Femur (tissue), 1 donor: ENCODE results near the gene HSPA1A.
A peak's percentile ranks its signal among the peaks of the same experiment; 100 is the strongest.
"Not testable (repeated sequence)": the region's sequence is repeated elsewhere in the genome, so short reads cannot be mapped to it uniquely, and the experiment has no call there.

ENCODE experiments used
- DNase-seq: peaks from one replicate; pipeline ENCODE4 v3.0.0-alpha.2; 2017

The HSPA1A gene

DNA sequence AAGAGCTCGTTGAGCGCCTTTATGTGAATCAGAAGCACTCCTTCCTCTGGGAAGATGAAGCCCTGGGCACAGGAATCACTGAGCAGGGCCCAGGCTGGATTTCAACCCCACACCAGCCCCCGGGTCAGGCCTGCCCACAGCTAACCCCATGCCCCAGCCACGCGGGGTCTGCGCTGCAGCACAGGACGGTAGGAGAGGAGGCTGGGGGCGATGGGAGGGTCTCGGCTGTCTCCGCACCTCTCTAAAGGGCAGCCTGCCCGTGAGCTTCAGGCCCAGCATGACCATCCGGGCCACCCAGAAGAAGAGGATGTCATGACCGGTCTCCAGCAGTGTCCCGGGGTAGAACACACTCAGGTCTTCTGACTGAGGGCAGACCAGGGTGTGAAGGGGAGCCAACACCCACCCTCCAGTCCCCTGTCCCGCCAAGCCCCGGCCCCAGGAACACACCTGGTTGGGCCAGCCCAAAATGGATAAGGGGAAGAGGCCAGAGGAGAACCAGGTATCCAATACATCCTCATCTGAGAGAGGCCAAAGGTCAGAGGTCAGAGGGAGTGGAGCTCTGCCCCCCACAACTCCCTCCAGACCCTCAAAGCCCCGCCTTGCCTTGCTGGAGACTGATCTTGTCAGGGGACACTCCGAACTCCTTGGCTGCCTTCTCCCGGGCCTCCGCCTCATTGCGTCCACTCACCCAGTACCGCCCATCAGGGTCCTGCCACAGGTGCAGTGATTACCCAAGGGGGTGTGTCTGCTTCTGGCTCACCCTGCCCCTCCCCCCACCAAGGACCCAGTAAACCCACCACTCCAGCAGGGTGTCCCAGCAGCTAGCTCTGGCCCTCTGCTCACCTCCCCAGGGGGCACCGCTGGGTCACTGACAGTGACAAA is 33.9 kb upstream of the HSPA1A start:
- DNase-seq = no peak

DNA sequence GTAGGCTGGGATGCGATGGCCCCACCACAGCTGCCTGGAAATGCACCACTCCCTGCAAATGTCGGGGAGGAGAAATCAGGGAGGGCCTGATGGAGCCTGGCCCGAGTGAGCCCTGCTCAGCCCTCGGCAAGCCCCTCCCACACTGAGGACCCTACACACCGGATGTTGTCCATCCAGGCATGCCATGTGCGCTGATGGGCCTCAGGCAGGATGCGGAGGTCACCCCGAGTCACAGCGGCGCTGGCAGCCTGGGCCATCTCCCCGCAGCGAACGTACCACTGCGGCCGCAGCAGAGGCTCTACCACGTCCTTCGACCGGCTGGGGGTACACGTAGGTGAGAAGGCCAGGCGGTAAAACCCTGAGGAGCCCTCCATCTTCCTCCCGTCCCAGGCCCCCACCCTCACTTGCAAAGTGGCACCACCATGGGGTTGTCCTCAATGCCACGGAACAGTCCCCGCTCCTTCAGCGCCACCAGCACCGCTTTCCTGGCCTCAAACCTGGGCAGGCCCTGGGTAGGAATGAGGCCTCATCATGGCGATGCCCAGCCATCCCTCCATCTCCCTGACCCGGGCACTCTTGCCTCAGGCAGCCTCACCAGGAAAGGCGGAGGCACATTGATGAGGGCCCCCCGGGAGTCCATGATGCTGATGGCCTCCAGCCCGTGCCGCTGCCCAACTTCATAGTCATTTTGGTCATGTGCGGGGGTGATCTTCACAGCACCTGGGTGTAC is 33.1 kb upstream of the HSPA1A start:
- DNase-seq = no peak

DNA sequence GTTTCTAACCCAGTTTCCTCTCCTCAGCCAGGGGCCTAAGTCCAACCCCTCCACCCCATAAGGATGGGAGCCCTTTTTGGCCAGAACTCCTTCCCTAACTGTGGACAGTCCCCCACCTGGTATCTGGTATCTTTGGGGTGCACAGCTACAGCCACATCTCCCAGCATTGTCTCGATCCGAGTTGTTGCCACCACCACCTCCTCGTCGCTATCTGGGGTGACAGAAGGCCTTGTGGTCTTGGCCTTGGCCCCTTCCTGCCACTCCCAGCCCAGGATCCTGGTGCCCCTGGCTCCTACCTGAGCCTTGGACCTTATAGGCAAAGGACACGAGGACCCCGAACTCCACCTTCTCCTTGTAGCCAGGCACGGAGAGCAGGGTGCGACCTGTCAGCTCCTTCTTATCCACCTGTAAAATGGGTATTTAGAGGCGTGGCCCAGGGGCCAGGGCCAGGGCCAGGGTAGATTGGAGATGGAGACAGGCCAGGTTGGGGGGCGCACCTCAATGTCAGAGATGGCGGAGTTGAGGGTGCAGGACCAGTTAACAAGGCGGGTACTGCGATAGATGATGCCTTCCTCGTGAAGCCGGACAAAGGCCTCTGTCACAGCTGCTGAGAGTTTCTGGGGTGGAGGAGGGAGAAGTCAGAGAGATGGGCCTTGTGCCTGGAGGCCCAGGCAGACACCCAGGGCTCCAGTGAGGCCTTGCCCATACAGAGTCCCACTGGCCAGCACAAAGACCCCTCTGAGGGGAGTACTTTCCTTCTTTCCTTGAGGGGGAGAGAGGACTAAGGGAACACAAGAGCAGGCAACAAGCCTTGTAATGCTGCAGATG is 31.0 kb upstream of the HSPA1A start:
- DNase-seq = no peak

DNA sequence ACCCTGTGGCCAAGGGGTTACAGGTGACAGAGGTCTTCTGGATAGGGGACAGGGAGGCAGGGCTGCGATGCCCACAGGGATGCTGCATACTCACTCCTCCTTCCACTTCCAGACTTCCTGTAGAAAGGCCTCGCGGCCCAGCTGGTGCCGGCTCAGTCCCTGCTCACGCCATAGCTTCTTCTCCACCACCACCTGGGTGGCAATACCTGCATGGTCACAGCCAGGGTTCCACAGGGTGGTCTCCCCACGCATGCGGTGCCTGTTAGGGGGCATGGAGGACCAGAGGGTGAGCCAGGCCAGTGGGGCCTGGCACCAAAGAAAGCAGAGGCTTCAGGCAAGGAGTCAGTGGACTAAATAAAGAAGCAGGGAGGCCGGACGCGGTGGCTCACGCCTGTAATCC is 29.9 kb upstream of the HSPA1A start:
- no peak for DNase-seq

DNA sequence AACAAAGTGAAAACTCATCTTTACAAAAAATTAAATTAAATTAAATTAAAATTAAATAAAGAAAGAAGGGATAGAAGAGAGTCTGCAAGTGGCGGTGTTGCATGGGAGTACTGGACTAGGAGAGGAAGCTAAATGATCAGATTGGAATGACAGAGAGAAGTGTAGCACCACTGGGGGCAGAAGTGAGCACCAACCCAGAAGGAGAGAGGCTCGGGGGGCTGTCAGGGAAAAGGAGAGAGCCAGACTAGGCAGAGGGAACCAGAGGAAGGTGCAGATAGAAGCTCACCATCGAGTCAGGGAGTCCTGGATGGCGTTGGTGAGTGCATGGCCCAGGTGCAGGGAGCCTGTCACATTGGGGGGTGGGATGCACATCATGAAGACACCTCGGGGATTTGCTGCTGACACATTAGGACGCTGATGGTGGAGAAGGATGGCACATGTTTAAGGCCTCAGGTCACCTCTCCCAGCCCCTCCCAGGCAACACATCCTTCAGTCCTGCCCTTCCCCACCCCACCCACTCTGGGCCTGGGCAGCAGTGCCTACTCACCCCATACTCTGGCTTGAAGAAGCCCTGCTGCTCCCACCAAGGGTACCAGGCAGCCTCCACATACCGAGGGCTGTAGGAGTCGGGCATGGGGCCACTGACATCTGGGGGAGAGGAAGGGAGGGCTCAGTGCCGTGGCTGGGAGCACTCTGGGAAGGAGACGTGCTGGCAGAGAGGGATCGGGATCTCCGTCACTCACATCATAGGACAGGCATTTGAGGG is 23.8 kb upstream of the HSPA1A start:
- DNase-seq = peak; percentile 66

DNA sequence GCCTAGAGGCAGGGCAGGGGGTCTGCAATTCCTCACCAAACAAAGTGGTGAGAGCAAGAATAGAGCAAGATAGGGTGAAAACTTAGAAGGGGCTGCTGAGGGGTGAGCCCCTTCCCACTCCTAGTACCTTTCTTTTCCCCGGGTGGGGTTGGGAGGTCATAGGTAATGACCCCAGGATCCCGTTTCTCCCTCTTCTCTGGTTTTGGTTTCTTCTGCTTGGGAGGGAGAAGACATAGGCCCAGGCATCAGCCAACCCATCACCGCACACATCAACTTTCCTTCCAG is 23.3 kb upstream of the HSPA1A start:
- no peak for DNase-seq

DNA sequence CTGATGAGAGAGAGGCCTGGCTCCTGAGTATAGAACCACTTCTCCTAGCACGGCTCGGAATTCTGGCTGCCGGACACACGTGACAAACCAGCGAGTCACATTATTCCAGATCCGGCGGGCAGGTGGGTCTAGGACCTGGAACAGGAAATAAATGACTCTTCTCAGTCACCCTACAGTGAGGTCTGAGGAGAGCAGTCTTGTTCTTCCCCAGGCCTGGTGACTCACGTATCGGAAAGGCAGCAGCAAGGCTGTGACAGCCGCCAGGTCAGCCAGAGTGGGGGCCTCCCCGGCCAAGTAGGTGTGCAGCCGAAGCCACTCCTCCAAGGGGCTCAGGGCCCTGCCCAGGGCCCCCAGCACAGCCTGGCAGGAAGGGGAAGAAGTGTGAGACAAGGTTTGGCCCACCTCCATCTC is 22.6 kb upstream of the HSPA1A start:
- DNase-seq = no peak

DNA sequence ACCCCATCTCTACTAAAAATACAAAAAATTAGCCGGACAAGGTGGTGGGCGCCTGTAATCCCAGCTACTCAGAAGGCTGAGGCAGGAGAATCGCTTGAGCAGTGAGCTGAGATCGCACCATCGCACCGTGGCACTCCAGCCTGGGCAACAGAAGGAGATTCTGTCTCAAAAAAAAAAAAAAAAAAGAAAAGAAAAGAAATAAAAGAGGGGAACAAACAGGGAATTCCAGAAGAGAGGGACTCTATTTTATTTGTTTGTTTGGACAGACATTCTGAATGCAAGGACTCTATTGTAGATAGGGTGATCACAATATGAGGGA is 21.5 kb upstream of the HSPA1A start:
- DNase-seq = not testable (repeated sequence)

DNA sequence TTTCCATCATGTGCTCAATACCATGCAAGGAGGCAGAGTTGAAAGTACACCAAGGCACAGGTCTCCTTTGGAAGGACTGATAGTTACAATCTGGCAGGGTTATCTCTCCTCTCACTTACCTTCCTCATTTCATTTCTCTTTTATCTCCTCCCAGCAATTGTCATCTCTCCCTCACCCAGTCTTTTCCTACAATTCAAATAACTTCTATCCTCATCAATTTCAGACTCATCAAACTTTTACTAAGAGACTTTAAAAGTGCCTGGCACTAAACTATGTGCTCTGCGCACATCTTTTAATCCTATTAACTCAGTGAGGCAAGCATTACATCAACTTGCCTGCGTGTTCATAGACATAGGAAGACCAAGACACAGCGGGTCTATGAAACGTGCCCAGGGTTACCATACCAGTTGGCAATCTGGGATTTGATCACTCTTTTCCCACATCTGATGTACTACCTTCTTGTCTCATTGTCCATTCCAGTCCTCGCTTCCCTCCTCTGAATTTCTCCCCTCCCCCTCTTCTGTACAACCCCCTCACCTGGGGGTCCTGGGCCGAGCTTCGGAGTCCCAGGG is 21.0 kb upstream of the HSPA1A start:
- no peak for DNase-seq

DNA sequence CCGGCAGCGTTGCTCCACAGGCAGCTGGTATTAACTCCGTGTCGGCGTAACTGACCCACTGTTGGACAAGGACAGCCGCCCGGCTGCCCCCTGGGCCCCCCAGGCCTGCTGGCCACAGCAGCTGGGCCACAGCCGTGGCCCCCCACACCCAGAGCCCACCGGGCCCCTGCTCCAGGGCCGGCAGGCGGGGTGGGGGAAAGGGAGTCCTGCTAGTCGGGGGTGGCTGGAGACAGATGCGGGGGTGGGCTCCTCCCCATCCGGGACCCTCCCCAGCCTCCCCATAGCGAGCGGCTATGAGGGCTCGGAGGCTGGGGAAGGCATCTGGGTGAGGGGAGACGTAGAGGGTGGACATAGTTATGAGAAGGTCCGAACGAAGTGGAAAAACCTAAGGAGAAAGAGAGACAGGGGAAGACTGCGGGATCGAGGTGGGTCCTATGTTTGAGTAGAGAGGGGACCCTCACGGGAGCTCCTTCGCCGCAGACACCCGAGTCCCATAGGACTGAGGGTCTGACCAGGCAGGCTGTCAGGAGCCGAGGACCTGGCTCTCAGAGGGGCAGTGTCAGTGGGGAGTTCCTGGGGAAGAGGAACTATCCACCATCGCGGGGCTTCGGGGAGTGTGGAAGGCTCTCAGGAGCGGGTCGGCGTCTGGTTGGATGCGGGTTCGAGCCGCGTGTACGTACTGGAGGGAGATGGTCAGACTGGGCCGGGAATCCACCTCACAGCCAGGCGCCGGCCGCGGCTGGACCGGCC is 20.3 kb upstream of the HSPA1A start:
- DNase-seq = peak; percentile 40

DNA sequence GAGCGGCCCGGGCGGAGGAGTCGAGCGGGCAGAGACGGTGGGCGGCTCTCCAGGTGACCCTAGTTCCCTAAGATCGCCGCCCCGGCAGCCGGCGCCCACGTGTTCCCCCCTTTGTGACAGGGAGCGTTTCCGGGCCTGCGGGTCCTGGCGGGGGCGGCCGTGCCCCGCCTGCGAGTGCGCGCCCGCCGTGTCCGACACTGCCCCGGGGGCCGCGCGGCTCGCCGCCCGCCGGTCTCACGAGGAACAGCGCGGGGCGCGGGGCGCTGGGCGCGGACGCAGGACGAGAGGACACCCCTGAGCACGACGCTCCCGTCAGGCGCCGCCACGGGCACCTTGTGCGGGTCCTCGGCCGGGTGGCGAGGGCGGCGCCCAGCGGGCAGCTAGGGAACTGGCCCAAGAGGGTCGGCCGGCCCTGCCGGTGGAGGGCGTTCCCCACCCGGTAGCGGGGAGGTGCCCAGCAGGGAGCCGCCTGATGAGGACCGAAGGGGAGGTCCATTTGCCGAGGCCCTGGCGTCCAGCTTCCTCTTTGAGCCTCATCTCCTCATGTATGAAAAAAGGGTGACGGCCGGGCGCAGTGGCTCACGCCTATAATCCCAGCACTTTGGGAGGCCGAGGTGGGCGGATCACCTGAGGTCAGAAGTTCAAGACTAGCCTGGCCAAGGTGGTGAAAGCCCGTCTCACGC is 19.6 kb upstream of the HSPA1A start, which contains the start of gene VARS1:
Gene VARS1, minus strand, starts transcription at position 137 of the 683 bp plus-strand sequence. CDS start 535 bp downstream, outside the sequence.
- DNase-seq = peak; percentile 93

DNA sequence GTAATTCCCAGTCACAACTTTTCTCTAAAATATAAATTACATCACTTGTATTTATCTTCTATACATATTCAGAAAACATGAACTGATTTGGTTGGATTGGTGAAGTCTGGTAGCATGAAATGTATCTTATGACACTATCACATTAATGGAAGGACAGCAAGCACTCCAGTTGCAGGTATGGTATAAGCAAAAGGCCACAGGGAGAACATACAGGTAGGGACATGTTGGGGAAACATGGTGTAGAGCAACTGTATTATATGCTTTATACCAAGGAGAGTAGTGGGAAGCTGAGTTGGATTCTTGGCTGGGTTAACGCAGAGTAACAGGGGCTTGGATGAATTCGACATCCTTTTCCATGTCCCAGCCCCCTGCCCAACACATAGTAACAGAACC is 18.4 kb upstream of the HSPA1A start:
- no peak for DNase-seq

DNA sequence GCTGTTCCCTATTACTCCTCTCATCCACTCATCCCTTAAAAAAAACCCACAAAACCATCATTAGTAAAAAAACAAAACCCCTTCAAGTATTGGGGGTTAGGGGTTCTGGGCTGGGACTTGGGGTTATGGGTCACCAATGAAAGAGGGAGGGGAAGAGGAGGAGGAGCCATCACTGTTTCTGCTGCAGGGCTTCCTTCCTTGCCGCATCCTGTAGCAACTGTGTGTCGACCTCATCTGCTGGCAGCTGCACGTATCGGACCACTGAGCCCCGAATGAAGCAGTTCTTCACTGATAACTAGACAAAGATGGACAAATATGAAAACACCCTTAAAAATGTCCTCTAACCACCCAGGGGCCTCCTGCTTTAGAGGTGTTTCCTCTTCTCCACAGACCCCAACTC is 17.8 kb upstream of the HSPA1A start:
- no peak for DNase-seq

DNA sequence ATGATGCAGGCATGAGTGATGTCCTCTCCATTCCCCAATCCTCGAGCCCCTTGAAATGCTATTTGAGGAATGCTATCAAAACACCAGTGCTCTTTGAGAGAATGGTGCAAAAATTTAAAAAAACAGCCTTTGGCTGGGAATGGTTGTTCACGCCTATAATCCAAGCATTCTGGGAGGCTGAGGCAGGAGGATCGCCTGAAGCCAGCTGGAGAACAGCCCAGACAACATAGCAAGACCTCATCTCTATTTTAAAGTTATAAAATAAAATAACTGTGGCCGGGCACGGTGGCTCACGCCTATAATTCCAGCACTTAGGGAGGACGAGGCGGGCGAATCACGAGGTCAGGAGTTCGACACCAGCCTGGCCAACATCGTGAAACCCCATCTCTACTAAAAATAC is 15.6 kb upstream of the HSPA1A start:
- DNase-seq = no peak

DNA sequence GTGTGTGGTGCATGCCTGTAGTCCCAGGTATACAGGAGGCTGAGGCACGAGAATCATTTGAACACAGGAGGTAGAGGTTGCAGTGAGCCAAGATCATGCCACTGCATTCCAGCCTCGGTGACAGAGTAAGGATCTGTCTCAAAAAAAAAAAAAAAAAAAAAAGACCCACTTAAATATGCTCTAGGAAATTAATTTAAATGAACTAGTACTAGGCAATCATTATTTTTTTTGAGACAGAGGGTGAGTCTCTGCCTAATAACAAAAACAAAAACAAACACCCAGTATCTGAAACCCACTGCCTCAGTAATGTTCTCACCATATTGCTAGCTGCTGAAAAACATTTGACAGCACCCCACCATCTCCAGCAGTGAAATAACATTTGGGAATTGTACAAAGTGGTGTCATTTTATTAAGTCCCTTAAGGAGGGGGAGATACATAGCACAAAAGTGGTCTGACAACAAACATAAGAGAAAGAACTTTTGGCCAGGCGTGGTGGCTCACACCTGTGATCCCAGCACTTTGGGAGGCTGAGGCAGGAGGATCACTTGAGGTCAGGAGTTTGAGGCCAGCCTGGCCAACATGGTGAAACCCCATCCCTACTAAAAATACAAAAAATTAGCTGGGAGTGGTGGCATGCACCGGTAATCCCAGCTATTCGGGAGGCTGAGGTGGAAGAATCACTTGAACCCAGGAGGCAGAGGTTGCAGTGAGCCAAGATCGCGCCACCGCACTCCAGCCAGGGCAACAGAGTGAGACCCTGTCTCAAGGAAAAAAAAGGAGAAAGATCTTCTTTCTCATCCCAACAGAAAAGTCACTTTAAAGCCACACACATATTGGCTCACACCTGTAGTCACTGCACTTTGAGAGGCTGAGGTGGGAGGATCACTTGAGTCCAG is 14.1 kb upstream of the HSPA1A start:
- DNase-seq = not testable (repeated sequence)

DNA sequence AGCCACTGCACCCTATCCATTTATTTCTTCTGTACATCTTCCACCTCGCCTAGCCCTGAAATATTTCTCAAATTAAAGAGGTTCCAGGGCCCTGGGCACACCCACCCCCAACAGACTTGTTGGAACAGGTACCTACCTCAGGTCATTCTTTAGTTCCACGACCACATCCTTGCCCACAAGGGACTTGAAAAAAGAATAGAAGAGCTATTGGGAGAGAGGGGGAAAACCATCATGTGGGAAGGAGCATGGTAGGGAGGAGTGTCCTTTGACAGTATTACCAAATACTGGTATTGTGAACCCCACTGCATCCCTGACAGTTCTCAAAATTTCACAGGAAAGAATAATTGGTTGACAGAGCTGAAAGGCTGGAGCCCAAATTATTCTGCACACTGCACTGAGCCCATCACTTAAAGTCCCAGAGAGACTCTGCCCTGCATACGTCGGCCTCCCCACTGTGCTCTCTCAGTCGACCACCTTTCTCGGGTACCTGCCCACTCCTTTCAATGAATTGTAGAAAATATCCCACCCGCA is 9.3 kb upstream of the HSPA1A start:
- no peak for DNase-seq

DNA sequence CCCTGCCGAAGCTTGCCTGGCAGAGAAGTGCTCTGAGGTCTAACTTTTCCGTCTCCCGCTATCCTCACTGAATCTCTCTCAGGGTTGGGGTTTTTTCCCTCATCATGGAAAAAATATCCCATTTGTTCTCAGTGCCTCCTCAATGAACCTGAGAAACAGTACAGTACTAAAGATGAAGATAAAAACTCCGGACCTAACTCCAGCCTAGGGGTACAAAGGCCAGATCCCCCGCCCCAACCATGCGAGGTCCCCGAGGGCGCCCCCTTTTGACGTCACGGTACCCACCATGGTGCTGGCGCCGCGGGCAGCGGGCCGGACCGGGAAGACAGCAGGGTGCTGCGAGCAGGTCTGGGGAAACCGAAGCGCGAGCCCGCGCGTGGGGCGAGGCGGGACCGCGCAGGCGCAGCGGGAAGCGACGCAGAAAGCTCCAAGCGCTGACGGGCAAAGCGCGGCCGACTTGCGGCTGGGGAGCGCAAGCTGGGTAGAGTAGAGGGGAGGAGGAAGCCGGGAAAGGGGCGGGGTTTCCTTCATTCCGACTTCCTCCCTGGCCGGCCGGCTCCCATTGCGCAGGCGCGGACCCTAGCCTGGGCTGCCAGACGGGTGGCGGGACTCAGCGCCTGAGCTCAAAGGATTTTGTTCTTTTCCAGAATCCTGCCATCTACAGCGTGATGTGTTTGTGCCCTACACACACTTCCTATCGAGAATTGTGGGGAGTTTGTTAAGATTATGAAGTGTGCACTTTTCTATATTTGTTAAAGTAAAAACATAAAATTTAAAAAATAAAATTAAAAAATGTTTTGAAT is 8.7 kb upstream of the HSPA1A start, which contains the start of gene LSM2:
Gene LSM2, minus strand, starts transcription at position 497 of the 803 bp plus-strand sequence. Its CDS starts 209 bp downstream, at position 288.
- peak; percentile 98 for DNase-seq

DNA sequence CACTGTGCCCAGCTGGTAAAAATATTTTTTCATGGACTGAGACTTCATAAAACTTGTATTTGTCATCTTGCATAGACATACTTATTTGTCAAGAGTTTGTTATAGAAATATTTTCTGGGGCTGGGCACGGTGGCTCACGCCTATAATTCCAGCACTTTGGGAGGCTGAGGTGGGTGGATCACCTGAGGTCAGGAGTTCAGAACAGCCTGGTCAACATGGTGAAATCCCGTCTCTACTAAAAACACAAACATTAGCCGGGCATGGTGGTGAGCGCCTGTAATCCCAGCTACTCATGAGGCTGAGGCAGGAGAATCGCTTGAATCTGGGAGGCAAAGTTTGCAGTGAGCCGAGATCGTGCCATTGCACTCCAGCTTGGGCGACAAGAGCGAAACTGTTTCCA is 6.7 kb upstream of the HSPA1A start:
- not testable (repeated sequence) for DNase-seq

DNA sequence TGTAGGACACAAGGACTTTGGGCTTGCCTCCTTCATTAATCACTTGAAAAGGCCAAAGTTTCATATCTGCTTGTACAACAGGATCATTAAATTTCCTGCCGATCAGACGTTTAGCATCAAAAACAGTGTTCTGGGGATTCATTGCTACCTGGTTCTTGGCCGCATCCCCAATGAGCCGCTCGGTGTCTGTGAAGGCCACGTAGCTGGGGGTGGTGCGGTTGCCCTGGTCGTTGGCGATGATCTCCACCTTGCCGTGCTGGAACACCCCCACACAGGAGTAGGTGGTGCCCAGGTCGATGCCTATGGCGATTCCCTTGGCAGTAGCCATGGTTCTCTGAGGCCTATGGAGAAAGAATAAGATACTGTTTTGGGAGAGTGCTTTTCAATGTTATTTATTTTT is 3.7 kb upstream of the HSPA1A start:
- no peak for DNase-seq
